ENCODE data around the gene PIK3R6.
"Not testable (repeated sequence)": the region's sequence is repeated elsewhere in the genome, so short reads cannot be mapped to it uniquely, and the experiment has no call there.

The PIK3R6 gene

GRCh38 chr17:8893621-8894201 is 26.2 kb upstream of the PIK3R6 start:
- DNase-seq = no peak

GRCh38 chr17:8893059-8893458 is 25.6 kb upstream of the PIK3R6 start:
- no peak for DNase-seq

- DNase-seq = no peak
Measured at GRCh38 chr17:8892338-8892690, 24.8 kb upstream of the PIK3R6 start.

GRCh38 chr17:8890671-8891070 is 23.2 kb upstream of the PIK3R6 start:
- no peak for DNase-seq

- no peak for DNase-seq
Measured at GRCh38 chr17:8889458-8890210, 22.2 kb upstream of the PIK3R6 start.

GRCh38 chr17:8888704-8889302 is 21.3 kb upstream of the PIK3R6 start:
- DNase-seq = no peak

- DNase-seq = no peak
Measured at GRCh38 chr17:8887834-8888703, 20.6 kb upstream of the PIK3R6 start.

- DNase-seq = no peak
Measured at GRCh38 chr17:8887301-8887700, 19.8 kb upstream of the PIK3R6 start.

GRCh38 chr17:8885967-8886684 is 18.7 kb upstream of the PIK3R6 start:
- no peak for DNase-seq

- DNase-seq = not testable (repeated sequence)
Measured at GRCh38 chr17:8885163-8885966, 17.9 kb upstream of the PIK3R6 start.

- no peak for DNase-seq
Measured at GRCh38 chr17:8884336-8884990, 17.0 kb upstream of the PIK3R6 start.

- DNase-seq = no peak
Measured at GRCh38 chr17:8883353-8883752, 15.9 kb upstream of the PIK3R6 start.

GRCh38 chr17:8881606-8882005 is 14.1 kb upstream of the PIK3R6 start:
- DNase-seq = no peak

GRCh38 chr17:8880466-8880865 is 13.0 kb upstream of the PIK3R6 start:
- no peak for DNase-seq

GRCh38 chr17:8879410-8879809 is 11.9 kb upstream of the PIK3R6 start:
- no peak for DNase-seq

GRCh38 chr17:8877984-8878383 is 10.5 kb upstream of the PIK3R6 start:
- no peak for DNase-seq

- no peak for DNase-seq
Measured at GRCh38 chr17:8875957-8876356, 8.5 kb upstream of the PIK3R6 start.

- no peak for DNase-seq
Measured at GRCh38 chr17:8875436-8875835, 8.0 kb upstream of the PIK3R6 start.

GRCh38 chr17:8873801-8874715 is 6.6 kb upstream of the PIK3R6 start:
- no peak for DNase-seq
